Stimulated activated CD4-positive, alpha-beta T cell treated with anti-CD3 and anti-CD28 coated beads, Interleukin-2, amount 100 ng/mL, for 48 hours (primary cell): ENCODE measurements around the gene TM9SF3.
"Not testable (repeated sequence)": the region's sequence is repeated elsewhere in the genome, so short reads cannot be mapped to it uniquely, and the experiment has no call there.

ENCODE experiments used
- DNase-seq, 2 donors: peaks; one replicate each; pipeline ENCODE4 v3.0.0-alpha.2; 2020

The TM9SF3 gene

GRCh38 chr10:96596422-96597407 is 9.9 kb upstream of the TM9SF3 start:
- DNase-seq, result no peak

GRCh38 chr10:96595741-96596140 is 8.9 kb upstream of the TM9SF3 start:
- DNase-seq, result no peak

GRCh38 chr10:96591946-96592345 is 5.1 kb upstream of the TM9SF3 start:
- no peak for DNase-seq

GRCh38 chr10:96588616-96589419 is 2.0 kb upstream of the TM9SF3 start:
- DNase-seq, result peak; percentile 3 to 19

GRCh38 chr10:96588060-96588554 is 1.3 kb upstream of the TM9SF3 start:
- no peak for DNase-seq

- DNase-seq, result peak in 1 of 2 donors; percentile 23
Observed at GRCh38 chr10:96587264-96588059, 650 bp upstream of the TM9SF3 start.

- DNase-seq, result no peak
Observed at GRCh38 chr10:96585736-96586418, 935 bp downstream of the TM9SF3 start.

DNA sequence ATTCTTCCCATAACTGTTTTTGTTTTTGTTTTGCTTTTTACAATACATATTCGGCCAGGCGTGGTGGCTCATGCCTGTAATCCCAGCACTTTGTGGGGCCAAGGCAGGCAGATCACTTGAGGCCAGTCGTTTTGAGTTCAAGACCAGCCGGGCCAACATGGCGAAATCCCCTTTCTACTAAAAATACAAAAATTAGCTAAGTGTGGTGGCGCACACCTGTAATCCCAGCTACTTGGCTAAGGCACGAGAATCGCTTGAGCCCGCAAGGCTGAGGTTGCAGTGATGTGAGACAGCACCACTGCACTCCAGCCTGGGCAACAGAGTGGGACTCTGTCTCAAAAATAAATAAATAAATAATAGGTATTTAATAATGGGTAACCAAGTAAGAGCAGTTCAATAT is 2.3 kb downstream of the TM9SF3 start:
- no peak for DNase-seq

DNA sequence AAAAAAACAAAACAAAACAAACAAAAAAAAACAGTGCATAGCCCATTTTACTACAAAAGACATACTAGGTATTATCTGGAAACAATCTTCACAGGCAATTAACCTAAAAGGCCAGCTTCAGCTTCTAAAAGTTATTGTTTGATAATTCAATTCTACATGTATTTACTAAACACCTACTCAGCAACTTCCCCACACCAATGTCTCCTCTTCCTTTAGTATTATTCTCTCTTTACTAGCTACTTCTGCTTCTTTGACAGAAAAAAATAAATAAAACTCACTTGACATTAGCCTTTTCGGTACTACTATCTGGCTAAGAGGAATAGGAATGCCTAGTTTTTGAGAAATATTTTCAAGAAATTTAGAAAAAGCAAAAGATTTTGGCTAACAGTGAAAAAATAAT is 2.8 kb downstream of the TM9SF3 start:
- no peak for DNase-seq

DNA sequence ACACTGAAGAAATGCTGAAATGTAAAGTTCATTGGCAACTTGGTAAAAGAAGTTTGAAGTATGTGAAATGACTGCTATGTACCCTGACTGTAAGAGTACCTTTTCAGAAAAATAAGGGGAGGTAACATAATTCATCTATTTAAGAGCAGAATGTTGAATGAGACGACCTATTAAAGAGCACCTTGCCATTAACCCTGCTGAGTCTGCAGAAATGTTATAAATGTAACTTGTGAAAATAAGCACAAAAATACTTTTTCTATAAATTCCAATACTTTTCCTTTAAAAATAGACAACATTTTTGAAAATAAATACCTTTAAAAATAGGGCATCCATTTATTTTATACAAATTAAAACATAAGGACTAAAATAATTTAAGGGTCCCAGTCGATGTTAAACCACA is 7.7 kb downstream of the TM9SF3 start:
- no peak for DNase-seq

DNA sequence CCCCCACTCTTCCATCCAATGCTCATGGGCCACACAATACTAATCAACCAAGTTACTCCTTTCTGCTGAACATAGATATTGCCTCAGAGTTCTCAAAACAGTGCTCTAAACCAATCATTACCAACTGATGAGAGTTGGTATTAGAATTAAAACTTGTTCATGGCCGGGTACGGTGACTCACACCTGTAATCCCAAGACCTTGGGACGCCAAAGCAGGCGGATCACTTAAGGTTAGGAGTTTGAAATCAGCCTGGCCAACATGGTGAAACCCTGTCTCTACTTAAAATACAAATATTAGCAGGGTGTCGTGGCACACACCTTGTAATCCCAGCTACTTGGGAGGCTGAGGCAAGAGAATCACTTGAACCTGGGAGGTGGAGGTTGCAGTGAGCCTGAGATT is 8.2 kb downstream of the TM9SF3 start:
- DNase-seq, result no peak

GRCh38 chr10:96578022-96578421 is 8.8 kb downstream of the TM9SF3 start:
- DNase-seq, result no peak

- no peak for DNase-seq
Observed at GRCh38 chr10:96577069-96577468, 9.7 kb downstream of the TM9SF3 start.

DNA sequence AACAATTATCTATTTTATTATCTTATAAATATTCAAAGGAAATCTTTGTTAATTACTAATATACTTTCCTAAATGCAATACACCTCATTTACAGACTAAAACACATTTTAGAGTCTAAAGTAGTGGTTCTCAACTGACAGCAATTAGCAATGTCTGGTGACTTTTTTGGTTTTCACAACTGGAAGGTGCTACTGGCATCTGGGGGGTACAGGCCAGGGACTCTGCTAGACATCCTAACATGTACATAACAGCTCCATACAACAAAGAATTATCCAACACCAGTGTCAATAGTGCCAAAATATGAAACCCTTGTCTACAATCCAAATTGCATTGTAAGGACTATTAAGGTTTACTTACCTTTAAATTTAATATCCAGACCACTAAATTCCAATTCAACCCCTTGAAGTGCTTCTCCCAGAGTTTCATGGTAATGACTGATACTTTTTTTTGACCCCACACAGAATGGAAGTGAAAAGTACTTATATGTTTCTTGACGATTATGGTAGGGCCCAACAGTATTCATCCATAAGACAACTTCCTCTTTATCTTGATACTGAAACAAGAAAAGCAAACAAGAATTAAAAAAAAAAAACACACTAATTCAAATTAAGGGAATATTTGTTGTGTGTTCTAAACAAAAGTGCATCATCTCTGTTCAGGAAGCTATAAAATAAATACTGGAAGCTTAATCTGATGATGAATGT is 10.4 kb downstream of the TM9SF3 start:
- no peak for DNase-seq

GRCh38 chr10:96574564-96574963 is 12.2 kb downstream of the TM9SF3 start:
- DNase-seq, result not testable (repeated sequence)

DNA sequence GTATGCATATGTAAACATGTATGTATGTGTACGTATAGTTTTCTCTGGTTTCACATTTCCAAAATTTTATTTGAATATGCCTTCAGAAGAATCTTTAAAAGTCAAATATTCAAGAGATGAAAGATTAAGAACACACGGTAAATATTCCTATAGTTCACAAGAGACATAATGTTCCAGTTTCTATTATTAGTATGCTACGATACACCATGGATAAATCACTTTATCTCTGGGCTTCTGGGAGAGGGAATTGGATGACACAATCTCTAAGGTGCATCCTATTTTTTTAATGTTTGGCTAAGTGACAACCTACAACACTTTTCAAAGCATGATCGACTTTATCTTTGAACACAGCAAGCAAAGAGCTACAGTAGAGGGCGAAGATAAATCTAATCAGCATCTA is 13.8 kb downstream of the TM9SF3 start:
- no peak for DNase-seq

DNA sequence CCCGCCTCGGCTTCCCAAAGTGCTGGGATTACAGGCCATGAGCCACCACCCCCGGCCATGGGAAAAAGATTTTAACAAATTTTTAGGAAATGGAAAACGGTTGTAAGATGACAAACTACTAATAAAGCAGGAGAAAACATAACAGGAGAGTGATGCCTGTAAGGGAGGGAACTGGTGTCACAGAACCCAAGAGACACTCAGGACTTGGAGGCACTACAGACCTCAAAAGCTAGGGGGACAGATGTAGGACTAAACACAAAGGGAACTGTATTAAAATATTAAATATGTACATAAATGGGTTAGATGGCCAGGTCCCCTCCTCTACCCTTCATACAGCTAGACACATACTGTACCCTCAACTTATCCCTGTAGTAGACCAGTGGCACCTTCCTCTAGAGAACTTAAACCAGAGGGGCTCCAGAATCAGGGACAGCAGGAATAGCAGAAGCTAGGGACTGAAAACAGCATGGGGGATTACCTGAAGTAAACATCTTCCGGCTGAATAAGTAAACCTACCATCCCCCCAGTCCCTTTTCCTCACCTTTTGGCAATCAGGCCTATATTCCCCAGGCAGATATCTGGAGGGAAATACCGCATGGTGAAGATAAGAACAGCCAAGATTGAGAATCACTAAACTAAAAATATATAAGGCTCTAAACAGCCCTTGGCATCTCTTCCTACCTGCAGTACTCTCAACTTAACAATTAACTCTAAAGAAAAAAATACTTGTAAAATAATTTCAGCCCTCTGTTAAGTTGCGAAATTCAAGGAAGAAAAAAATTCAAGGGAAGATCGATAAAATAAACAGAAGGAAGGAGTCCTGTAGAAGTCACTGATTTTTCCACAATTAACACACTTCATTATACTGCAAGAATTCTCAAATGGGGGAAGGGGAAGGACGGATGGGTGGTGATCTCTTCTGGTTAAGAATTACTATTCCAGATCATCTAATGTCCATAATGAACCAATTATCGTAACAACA is 15.5 kb downstream of the TM9SF3 start:
- DNase-seq, result no peak

DNA sequence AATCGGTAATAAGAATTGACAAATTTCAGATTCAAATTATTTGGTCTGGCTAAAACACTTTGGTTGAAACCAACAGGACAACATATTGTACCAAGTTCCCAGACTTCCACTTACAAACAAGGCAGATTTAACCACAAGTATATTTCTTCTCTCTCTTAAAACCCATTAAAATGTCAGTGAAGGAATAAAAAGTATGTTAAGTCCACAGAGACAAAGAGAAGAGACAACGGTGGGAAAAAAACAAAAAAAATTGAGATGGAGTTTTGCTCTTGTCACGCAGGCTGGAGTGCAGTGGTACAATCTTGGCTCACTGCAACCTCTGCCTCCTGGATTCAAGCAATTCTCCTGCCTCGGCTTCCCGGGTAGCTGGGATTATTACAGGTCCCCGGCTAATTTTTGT is 16.3 kb downstream of the TM9SF3 start:
- no peak for DNase-seq

DNA sequence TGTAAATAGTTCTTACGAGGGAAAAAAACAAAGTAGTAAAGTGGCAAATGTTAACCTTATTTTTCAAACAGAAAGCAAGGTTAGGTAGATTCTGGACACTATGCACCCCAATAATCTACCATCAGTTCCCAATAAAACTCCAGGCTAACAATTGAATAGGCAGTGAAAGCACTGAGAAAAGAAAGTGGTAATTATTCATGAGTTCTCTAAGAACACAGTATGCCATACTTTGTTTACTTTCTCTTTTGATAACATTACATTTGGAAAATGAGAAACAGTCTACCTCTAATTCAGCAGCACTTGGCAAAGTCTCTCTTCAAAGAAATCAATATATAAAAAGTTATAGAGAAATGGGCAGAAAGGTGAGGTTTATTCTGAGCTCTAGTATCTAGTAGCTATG is 18.4 kb downstream of the TM9SF3 start:
- no peak for DNase-seq

DNA sequence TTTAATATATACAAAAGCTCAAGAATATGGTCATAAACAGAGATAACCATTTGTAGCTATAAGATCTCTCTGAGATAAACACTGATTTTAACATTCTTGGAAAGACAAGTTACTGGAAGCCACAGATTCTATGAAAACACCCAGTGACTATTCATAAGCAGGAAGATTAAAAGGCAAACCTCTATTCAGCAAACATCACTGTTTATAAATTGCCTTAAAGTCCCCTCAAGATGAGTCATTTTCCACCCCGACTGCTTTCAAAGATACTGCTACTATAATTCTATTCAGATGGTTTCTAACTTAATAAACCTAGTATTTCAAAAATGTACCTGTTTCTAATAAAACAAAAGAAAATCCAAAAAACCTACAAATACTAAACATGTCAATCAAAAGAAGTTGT is 21.0 kb downstream of the TM9SF3 start:
- DNase-seq, result no peak
